GM12865 (cell line): Measurements from ENCODE around the gene KDM1B.

Experiments used
- DNase-seq: peaks from one replicate; pipeline ENCODE4 v3.0.0; 2010; ENCODE audit warnings: low read depth
- H3K4me3 ChIP-seq: 2 replicates; pipeline ENCODE4 v1.5.1; 2011; ENCODE audit warnings: mild to moderate bottlenecking, low read depth, low read length, control low read depth
- TF ChIP-seq, protein P1 (sequence below): IDR thresholded peaks from 2 replicates; pipeline ENCODE4 v1.5.1; 2011; ENCODE audit warnings: low read length, control low read depth, low read depth, inconsistent platforms; ENCODE audit not compliant: insufficient read depth; ENCODE audit errors: missing control alignments

Gene KDM1B, protein sequence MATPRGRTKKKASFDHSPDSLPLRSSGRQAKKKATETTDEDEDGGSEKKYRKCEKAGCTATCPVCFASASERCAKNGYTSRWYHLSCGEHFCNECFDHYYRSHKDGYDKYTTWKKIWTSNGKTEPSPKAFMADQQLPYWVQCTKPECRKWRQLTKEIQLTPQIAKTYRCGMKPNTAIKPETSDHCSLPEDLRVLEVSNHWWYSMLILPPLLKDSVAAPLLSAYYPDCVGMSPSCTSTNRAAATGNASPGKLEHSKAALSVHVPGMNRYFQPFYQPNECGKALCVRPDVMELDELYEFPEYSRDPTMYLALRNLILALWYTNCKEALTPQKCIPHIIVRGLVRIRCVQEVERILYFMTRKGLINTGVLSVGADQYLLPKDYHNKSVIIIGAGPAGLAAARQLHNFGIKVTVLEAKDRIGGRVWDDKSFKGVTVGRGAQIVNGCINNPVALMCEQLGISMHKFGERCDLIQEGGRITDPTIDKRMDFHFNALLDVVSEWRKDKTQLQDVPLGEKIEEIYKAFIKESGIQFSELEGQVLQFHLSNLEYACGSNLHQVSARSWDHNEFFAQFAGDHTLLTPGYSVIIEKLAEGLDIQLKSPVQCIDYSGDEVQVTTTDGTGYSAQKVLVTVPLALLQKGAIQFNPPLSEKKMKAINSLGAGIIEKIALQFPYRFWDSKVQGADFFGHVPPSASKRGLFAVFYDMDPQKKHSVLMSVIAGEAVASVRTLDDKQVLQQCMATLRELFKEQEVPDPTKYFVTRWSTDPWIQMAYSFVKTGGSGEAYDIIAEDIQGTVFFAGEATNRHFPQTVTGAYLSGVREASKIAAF

DNA sequence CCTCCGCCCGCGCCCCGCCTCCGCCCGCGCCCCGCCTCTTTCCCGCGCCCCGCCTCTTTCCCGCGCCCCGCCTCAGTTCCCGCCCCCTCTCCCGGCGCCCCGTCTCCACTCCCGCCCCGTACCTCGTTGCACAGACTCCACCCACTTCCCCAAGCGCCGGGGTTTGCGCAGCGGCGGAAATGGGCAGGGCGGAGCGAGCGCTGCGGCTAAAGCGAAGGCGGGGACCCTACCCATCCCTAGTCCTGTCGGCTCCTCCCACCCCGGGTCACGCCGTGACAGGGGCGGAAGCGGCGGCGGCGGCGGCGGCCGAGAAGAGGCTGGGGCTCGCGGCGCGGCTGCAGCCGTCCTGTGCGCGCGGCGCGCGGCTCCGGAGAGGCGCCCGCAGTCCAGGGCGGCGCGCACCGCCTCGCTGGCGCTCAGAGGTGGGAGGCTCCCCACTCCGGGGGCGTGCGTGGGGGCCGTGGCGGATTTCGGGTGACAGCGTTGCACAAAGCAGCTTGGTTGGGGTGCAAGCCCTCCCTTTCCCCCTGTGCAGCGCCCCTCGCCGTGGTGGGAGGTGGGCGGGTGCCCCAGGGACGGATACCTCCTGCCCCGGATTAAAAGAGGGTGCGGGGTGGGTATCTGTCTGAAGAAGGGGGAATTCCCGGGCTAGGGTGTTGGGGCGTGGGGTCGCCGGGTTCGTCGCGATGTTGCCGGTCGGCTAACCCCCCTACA is at the start of gene KDM1B:
KDM1B (plus strand) TSS at position 273 of the 714 bp plus-strand sequence. CDS start 4,474 bp downstream, outside the sequence.
- DNase-seq, result peak; percentile 99
- peak within 1 kb of the TSS; percentile 90 for H3K4me3 ChIP-seq
- TF ChIP-seq, protein P1, sequence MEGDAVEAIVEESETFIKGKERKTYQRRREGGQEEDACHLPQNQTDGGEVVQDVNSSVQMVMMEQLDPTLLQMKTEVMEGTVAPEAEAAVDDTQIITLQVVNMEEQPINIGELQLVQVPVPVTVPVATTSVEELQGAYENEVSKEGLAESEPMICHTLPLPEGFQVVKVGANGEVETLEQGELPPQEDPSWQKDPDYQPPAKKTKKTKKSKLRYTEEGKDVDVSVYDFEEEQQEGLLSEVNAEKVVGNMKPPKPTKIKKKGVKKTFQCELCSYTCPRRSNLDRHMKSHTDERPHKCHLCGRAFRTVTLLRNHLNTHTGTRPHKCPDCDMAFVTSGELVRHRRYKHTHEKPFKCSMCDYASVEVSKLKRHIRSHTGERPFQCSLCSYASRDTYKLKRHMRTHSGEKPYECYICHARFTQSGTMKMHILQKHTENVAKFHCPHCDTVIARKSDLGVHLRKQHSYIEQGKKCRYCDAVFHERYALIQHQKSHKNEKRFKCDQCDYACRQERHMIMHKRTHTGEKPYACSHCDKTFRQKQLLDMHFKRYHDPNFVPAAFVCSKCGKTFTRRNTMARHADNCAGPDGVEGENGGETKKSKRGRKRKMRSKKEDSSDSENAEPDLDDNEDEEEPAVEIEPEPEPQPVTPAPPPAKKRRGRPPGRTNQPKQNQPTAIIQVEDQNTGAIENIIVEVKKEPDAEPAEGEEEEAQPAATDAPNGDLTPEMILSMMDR, result no peak

GRCh38 chr6:18107061-18107460 is 48.2 kb upstream of the KDM1B start:
- TF ChIP-seq, protein P1, result no peak
- H3K4me3 ChIP-seq, result no peak overlapping the region
- no peak for DNase-seq

- H3K4me3 ChIP-seq, result no peak overlapping the region
- DNase-seq, result no peak
- TF ChIP-seq, protein P1, result no peak
Observed at GRCh38 chr6:18110162-18110561, 45.1 kb upstream of the KDM1B start.

DNA sequence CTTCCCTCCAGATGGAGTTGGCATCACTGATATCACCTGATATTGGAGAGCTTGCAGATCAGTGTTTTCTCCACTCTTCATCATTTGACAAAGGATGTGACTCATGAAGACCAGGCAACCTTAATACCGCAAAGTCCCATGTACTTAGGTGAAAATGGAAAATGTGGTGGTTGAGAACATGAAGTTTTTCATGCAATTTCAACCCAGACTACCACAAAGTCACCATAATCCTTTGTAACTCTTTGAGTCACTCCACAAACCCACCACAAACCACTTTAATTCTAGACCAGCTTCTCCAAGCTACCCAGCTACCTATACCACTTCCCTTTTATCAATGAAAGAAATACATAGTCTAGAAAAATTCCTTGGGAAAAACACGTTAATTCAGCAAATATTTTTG is 39.9 kb upstream of the KDM1B start:
- DNase-seq, result no peak
- H3K4me3 ChIP-seq, result no peak overlapping the region
- TF ChIP-seq, protein P1, result no peak

DNA sequence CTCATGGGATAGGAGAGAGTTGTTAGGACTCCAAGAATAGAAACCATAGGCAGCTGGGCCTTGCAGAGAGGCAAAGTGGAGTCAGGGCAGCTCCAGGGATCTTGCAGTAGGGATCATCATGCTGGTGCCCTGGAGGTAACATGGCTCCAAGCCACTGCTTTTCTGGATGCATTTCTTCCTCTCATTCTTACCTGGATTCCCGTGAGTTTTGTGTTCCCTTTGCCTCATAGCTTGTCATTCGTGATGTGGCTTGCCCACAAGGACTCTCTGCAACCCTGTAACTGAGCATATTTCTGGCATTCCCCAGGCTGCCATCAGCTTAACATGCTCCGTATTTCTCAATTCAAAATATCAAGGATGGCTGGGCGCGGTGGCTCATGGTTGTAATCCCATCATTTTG is 38.1 kb upstream of the KDM1B start:
- no peak for DNase-seq
- TF ChIP-seq, protein P1, result no peak
- H3K4me3 ChIP-seq, result no peak overlapping the region

GRCh38 chr6:18118330-18118729 is 36.9 kb upstream of the KDM1B start:
- TF ChIP-seq, protein P1, result no peak
- no peak overlapping the region for H3K4me3 ChIP-seq
- DNase-seq, result no peak
